K562 (cell line): Measurements from ENCODE around the gene GLG1. TPM values are rescaled to one million over a fixed set of nuclear protein-coding genes. Genes with fewer than 3 reads are reported as not detected.
A peak's percentile ranks its signal among the peaks of the same experiment; 100 is the strongest.

Experiments
- ARID1B ChIP-seq: fragments of 450-650 bp; IDR thresholded peaks from 2 replicates; pipeline ENCODE4 v1.6.1; 2016; ENCODE audit warnings: antibody characterized with exemption, mild to moderate bottlenecking, inconsistent platforms
- DNMT1 ChIP-seq: fragments of 450-650 bp; IDR thresholded peaks from 2 replicates; pipeline ENCODE4 v1.6.1; 2016; ENCODE audit warnings: antibody characterized with exemption, mild to moderate bottlenecking
- L3MBTL2 ChIP-seq: fragments of 450-650 bp; IDR thresholded peaks from 2 replicates; pipeline ENCODE4 v1.6.1; 2016; ENCODE audit warnings: mild to moderate bottlenecking, moderate library complexity
- MBD2 ChIP-seq: sonication (generic); IDR thresholded peaks from 2 replicates; pipeline ENCODE4 v1.6.1; 2016; ENCODE audit warnings: low read depth, borderline replicate concordance
- NUFIP1 ChIP-seq: fragments of 450-650 bp; IDR thresholded peaks from 2 replicates; pipeline ENCODE4 v1.6.1; 2018; ENCODE audit not compliant: partially characterized antibody
- SMAD3 ChIP-seq: fragments of 450-650 bp; formaldehyde crosslinking; conservative IDR thresholded peaks from 2 replicates; pipeline ENCODE4 v1.4.0; 2020; ENCODE audit warnings: mild to moderate bottlenecking
- SMARCE1 ChIP-seq: fragments of 450-650 bp; IDR thresholded peaks from 2 replicates; pipeline ENCODE4 v1.7.1; 2016; ENCODE audit warnings: mild to moderate bottlenecking
- SOX6 ChIP-seq: fragments of 450-650 bp; IDR thresholded peaks from 2 replicates; pipeline ENCODE4 v1.6.1; 2014; ENCODE audit warnings: mild to moderate bottlenecking
- SPI1 ChIP-seq: IDR thresholded peaks from 2 replicates; pipeline ENCODE4 v1.6.1; 2011; ENCODE audit warnings: low read depth, low read length, control low read depth, borderline replicate concordance
- ZKSCAN1 ChIP-seq: fragments of 150-350 bp; IDR thresholded peaks from 2 replicates; pipeline ENCODE4 v1.6.1; 2016; ENCODE audit warnings: low read depth, low read length
- ZNF133 ChIP-seq: fragments of 250-450 bp; sonication (Bioruptor Pico); IDR thresholded peaks from 2 replicates; pipeline ENCODE4 v1.4.0; 2020; ENCODE audit warnings: mild to moderate bottlenecking
- ZNF175 ChIP-seq: fragments of 200-800 bp; sonication (Bioruptor generic); IDR thresholded peaks from 2 replicates; pipeline ENCODE4 v1.6.1; 2016; ENCODE audit warnings: low read depth, mild to moderate bottlenecking, missing genetic modification characterization, missing compliant biosample characterization
- ZNF444 ChIP-seq: fragments of 250-450 bp; sonication (Bioruptor Pico); IDR thresholded peaks from 2 replicates; pipeline ENCODE4 v1.4.0; 2020; ENCODE audit warnings: mild to moderate bottlenecking, moderate library complexity
- ZNF551 ChIP-seq: fragments of 250-450 bp; sonication (Bioruptor Pico); IDR thresholded peaks from 2 replicates; pipeline ENCODE4 v1.5.0; 2021; ENCODE audit warnings: mild to moderate bottlenecking, moderate library complexity
- ZNF644 ChIP-seq: fragments of 200-800 bp; sonication (Bioruptor generic); IDR thresholded peaks from 2 replicates; pipeline ENCODE4 v1.6.1; 2016; ENCODE audit warnings: low read depth, missing genetic modification characterization, missing compliant biosample characterization
- polyA plus RNA-seq, 8 experiments: library from polyadenylated mRNA; depleted of rRNA in 4 of 8; stranded (reverse) in 5 of 8; unstranded in 3 of 8; fragments of >200 nt; fragmentation: Nextera tagmentation in 2 of 8; fragmentation: Illumina TruSeq in 1 of 8; extraction: Ambion mirVana in 2 of 8; extraction: Trizol in 1 of 8; gene quantifications; 2 replicates each; pipeline versions ENCODE4 v1.2.1 to v1.2.3, GENCODE V29; 2011 to 2014; ENCODE audit warnings: inconsistent platforms in 1 of 8, missing spikeins in 1 of 8
- total RNA-seq, 7 experiments: library from RNA; depleted of rRNA in 6 of 7; stranded (reverse); fragments of >200 nt in 6 of 7; fragmentation: Illumina TruSeq in 2 of 7; extraction: Trizol in 2 of 7; gene quantifications; 2 replicates each; pipeline versions ENCODE4 v1.2.1 to v1.2.3, GENCODE V29; 2011 to 2021; ENCODE audit warnings: low replicate concordance in 1 of 7
- TF ChIP-seq, protein P1 (sequence below): sonication (generic); formaldehyde crosslinking; IDR thresholded peaks from 2 replicates; pipeline ENCODE4 v1.8.0; 2022; ENCODE audit warnings: mild to moderate bottlenecking, missing genetic modification reagents
- TF ChIP-seq, protein P2 (sequence below): fragments of 250-450 bp; sonication (Bioruptor Pico); IDR thresholded peaks from 2 replicates; pipeline ENCODE4 v1.5.0; 2020; ENCODE audit warnings: mild to moderate bottlenecking
- TF ChIP-seq, protein P3 (sequence below): fragments of 200-800 bp; sonication (Bioruptor generic); IDR thresholded peaks from 2 replicates; pipeline ENCODE4 v1.6.1; 2017; ENCODE audit warnings: missing genetic modification characterization, missing compliant biosample characterization
- TF ChIP-seq, protein P4 (sequence below): fragments of 150-350 bp; IDR thresholded peaks from 2 replicates; pipeline ENCODE4 v1.6.1; 2014; ENCODE audit warnings: low read depth, mild to moderate bottlenecking, low read length, borderline replicate concordance
- TF ChIP-seq, protein P5 (sequence below): fragments of 250-450 bp; sonication (Bioruptor Pico); IDR thresholded peaks from 2 replicates; pipeline ENCODE4 v1.8.0; 2022; ENCODE audit warnings: moderate library complexity, mild to moderate bottlenecking, inconsistent platforms
- TF ChIP-seq, protein P6 (sequence below): sonication (generic); formaldehyde crosslinking; IDR thresholded peaks from 2 replicates; pipeline ENCODE4 v1.8.0; 2022; ENCODE audit warnings: mild to moderate bottlenecking, missing genetic modification reagents

Gene GLG1
- total and polyA plus RNA-seq, 9 of the 15 experiments (the other 6 are each of a cell fraction or from before 2014, with no cell fraction given), result 6.2 to 36.0 (median 23.6) TPM

DNA sequence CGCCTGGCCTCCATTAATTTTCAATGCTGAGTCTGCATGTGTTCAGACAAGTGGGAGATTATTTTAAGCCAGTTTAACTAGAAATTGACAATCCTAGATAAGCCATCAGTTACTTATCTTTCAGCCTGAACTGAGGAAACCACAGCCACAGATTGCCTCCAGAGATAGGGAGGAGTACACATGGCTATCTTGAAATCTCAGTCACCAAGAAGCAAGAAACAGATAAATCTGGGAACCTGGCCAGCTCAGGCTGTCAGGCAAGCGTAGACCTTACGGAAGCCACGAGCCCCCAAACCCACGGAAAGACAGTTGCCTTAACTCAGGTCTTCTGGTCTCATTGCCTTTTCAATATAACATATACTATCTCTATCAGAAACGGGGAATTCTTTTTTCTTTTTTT, 2.0 kb upstream of the GLG1 start (continued):
- TF ChIP-seq ZNF551 (CRISPR knock-in tag) (no peak), NUFIP1 (no peak), ARID1B (peak; percentile 79), L3MBTL2 (no peak), ZNF133 (no peak), DNMT1 (no peak), SPI1 (no peak), SOX6 (peak; percentile 62), ZKSCAN1 (no peak), SMAD3 (CRISPR knock-in tag) (0 out of 2 replicates have a peak, but pooled peaks have one; percentile 37), SMARCE1 (peak; percentile 90), ZNF444 (no peak), ZNF644 (tag) (no peak), ZNF175 (no peak), MBD2 (no peak)
- TF ChIP-seq, protein P1, sequence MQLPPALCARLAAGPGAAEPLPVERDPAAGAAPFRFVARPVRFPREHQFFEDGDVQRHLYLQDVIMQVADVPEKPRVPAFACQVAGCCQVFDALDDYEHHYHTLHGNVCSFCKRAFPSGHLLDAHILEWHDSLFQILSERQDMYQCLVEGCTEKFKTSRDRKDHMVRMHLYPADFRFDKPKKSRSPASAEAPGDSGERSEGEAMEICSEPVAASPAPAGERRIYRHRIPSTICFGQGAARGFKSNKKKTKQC (CRISPR knock-in tag), result no peak
- TF ChIP-seq, protein P2, sequence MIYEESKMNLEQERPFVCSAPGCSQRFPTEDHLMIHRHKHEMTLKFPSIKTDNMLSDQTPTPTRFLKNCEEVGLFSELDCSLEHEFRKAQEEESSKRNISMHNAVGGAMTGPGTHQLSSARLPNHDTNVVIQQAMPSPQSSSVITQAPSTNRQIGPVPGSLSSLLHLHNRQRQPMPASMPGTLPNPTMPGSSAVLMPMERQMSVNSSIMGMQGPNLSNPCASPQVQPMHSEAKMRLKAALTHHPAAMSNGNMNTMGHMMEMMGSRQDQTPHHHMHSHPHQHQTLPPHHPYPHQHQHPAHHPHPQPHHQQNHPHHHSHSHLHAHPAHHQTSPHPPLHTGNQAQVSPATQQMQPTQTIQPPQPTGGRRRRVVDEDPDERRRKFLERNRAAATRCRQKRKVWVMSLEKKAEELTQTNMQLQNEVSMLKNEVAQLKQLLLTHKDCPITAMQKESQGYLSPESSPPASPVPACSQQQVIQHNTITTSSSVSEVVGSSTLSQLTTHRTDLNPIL (CRISPR knock-in tag), result no peak
- TF ChIP-seq, protein P3, sequence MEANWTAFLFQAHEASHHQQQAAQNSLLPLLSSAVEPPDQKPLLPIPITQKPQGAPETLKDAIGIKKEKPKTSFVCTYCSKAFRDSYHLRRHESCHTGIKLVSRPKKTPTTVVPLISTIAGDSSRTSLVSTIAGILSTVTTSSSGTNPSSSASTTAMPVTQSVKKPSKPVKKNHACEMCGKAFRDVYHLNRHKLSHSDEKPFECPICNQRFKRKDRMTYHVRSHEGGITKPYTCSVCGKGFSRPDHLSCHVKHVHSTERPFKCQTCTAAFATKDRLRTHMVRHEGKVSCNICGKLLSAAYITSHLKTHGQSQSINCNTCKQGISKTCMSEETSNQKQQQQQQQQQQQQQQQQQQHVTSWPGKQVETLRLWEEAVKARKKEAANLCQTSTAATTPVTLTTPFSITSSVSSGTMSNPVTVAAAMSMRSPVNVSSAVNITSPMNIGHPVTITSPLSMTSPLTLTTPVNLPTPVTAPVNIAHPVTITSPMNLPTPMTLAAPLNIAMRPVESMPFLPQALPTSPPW (CRISPR knock-in tag), result peak; percentile 30; the same call in 1 of the 2 replicates
- TF ChIP-seq, protein P4, sequence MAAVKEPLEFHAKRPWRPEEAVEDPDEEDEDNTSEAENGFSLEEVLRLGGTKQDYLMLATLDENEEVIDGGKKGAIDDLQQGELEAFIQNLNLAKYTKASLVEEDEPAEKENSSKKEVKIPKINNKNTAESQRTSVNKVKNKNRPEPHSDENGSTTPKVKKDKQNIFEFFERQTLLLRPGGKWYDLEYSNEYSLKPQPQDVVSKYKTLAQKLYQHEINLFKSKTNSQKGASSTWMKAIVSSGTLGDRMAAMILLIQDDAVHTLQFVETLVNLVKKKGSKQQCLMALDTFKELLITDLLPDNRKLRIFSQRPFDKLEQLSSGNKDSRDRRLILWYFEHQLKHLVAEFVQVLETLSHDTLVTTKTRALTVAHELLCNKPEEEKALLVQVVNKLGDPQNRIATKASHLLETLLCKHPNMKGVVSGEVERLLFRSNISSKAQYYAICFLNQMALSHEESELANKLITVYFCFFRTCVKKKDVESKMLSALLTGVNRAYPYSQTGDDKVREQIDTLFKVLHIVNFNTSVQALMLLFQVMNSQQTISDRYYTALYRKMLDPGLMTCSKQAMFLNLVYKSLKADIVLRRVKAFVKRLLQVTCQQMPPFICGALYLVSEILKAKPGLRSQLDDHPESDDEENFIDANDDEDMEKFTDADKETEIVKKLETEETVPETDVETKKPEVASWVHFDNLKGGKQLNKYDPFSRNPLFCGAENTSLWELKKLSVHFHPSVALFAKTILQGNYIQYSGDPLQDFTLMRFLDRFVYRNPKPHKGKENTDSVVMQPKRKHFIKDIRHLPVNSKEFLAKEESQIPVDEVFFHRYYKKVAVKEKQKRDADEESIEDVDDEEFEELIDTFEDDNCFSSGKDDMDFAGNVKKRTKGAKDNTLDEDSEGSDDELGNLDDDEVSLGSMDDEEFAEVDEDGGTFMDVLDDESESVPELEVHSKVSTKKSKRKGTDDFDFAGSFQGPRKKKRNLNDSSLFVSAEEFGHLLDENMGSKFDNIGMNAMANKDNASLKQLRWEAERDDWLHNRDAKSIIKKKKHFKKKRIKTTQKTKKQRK, result no peak
- TF ChIP-seq, protein P5, sequence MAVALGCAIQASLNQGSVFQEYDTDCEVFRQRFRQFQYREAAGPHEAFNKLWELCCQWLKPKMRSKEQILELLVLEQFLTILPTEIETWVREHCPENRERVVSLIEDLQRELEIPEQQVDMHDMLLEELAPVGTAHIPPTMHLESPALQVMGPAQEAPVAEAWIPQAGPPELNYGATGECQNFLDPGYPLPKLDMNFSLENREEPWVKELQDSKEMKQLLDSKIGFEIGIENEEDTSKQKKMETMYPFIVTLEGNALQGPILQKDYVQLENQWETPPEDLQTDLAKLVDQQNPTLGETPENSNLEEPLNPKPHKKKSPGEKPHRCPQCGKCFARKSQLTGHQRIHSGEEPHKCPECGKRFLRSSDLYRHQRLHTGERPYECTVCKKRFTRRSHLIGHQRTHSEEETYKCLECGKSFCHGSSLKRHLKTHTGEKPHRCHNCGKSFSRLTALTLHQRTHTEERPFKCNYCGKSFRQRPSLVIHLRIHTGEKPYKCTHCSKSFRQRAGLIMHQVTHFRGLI, result no peak
- TF ChIP-seq, protein P6, sequence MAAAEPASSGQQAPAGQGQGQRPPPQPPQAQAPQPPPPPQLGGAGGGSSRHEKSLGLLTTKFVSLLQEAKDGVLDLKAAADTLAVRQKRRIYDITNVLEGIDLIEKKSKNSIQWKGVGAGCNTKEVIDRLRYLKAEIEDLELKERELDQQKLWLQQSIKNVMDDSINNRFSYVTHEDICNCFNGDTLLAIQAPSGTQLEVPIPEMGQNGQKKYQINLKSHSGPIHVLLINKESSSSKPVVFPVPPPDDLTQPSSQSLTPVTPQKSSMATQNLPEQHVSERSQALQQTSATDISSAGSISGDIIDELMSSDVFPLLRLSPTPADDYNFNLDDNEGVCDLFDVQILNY, result no peak
